GM19467 (cell line): ENCODE measurements around the gene PSMD8.
"Not testable (repeated sequence)": the region's sequence is repeated elsewhere in the genome, so short reads cannot be mapped to it uniquely, and the experiment has no call there.

Experiments
- ATAC-seq: cut with Tn5 transposase; IDR thresholded peaks from one replicate; pipeline ENCODE4 v1.9.1; 2021; ENCODE audit warnings: mild to moderate bottlenecking, moderate library complexity; ENCODE audit not compliant: unreplicated experiment

The PSMD8 gene

DNA sequence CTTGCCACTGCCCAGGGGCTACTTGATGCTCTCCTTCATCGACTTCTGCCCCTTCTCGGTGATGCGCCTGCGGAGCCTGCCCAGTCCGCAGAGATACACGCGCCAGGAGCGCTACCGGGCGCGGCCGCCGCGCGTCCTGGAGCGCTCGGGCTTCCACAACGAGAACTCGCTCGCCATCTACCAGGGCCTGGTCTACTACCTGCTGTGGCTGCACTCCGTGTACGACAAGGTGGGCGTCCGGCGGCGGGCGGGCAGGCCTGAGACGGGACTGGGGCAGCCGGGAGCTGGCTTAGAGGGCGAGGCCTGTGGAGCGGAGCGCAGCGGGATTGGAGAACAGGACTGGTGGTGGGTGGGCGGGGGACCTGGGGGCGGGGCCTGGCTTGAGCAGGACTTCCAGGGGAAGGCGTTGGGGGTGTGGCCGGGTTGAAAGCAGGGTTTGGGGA lies 12.7 kb upstream of the PSMD8 start:
- no peak for ATAC-seq

DNA sequence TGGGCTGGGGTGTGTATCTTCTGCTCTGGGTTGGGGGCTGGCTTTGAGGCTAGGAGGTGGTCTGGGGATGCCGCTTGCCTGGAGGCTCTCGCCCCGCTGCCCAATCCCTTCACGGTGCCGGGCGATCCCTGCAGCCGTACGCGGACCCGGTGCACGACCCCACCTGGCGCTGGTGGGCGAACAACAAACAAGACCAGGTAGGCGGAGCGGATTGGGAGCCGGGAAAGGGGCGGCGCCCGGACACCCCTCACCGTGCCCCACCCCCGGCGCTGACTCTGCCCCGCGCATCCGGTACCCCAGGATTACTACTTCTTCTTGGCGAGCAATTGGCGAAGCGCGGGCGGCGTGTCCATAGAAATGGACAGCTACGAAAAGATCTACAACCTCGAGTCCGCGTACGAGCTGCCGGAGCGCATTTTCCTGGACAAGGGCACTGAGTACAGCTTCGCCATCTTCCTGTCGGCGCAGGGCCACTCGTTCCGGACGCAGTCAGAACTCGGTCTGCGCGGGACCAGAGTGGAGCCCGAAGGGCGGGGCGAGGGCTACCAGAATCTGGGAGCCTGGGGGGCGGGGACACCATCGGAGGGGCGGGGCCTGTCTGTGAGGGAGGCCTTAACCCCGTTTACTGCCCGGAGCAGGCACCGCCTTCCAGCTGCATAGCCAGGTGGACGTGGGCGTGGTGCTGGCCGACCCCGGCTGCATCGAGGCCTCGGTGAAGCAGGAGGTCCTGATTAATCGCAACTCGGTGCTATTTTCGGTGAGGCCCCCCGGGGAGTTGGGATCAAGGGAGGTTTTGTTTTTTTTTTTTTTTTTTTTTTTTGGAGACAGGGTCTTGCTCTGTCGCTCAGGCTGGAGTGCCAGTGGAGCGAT lies 12.1 kb upstream of the PSMD8 start:
- ATAC-seq, result no peak

DNA sequence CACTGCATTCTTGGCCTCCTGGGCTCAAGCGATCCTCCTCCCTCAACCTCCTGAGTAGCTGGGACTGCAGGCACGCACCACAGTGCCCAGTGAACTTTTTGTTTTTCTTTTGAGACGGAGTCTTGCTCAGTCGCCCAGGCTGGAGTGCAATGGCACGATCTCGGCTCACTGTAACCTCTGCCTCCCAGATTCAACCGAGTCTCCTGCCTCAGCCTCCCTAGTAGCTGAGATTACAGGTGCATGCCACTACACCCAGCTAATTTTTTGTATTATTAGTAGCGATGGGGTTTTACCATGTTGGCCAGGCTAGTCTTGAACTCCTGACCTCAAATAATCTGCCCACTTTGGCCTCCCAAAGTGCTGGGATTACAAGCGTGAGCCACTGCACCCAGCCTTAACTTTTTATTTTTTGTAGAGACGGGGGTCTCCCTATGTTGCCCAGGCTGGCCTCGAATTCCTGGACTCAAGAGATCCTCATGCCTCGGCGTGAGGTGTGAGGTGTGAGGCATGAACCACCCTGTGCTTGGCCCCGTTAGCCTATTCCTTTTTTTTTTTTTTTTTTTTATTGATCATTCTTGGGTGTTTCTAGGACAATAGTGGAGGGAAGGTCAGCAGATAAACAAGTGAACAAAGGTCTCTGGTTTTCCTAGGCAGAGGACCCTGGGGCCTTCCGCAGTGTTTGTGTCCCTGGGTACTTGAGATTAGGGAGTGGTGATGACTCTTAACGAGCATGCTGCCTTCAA lies 11.3 kb upstream of the PSMD8 start:
- ATAC-seq, result not testable (repeated sequence)

DNA sequence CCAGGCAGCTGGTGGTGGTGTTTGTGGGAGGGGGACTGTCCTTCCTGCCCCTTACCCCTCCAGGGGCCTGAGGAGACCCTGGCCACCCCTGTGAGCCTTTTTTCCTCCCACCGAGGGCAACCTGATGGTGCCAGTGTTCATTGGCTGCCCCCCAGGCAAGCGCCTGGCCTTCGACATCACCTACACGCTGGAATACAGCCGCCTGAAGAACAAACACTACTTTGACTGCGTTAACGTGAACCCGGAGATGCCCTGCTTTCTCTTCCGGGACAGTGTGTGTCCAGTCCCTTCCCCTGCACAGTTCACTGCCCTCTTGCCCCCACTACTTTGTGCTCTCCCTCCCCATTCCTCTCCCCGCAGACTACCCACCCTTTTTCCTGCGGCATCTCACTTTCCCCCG lies 7.3 kb upstream of the PSMD8 start:
- ATAC-seq, result no peak

DNA sequence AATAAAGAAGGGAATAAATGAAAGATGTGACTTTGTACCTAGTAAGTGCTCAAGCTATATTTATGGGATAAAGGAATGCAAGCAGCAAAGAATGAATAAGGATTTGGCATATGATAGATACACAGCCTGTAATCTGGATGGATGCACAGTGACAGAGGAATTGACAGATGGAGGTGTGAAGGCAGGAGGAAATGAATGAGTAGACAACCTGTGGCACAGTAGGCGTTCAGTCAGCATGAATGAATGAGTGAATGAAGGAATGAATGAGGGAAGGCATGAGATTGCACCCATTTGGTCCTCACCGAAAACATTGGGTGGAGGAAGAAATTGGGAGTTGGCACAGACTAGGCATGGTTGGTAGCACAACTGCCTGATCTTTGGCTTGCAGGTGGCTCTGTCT lies 4.8 kb upstream of the PSMD8 start:
- ATAC-seq, result no peak

DNA sequence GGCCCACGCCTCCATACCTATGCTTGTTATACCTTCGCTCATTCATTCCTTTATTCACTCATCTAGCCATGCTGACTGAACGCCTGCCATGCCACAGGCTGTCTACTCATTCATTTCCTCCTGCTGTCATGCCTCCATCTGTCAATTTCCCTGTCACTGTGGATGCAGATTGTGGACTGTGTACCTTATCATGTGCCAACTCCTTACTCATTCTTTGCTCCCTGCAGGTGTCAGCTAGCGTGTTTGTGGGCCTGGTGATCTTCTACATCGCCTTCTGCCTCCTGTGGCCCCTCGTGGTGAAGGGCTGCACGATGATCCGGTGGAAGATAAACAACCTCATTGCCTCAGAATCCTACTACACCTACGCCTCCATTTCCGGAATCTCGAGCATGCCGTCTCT lies 4.1 kb upstream of the PSMD8 start:
- ATAC-seq, result no peak

DNA sequence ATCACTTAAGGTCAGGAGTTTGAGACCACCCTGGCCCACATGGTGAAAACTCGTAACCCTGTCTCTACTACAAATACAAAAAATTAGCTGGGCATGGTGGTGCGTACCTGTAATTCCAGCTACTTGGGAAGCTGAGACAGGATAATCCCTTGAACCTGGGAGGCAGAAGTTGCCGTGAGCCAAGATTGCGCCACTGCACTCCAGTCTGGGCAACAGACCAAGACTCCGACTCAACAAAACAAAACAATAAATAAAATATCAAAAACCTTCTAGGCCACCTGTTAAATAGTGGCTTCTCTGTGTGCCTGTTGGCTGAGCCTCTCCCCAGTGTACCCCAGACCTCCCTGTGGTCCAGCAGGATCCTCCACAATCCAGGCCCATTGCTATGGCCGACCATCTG lies 3.3 kb upstream of the PSMD8 start:
- ATAC-seq, result no peak

DNA sequence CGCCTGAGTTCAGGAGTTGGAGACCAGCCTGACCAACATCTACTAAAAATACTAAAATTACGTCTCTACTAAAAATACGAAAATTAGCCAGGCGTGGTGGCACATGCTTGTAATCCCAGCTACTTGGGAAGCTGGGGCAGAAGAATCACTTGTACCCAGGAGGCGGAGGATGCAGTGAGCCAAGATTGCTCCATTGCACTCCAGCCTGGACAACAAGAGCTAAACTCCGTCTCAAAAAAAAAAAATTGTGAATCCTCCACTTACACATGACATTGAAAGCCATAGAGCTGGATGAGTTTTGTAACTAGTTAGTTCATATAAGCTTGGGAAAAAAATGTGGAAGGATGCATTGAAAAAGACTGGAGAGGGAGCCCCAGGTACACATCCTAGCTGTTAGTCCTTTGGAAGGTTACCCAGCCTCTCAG lies 452 bp upstream of the PSMD8 start:
- no peak for ATAC-seq

DNA sequence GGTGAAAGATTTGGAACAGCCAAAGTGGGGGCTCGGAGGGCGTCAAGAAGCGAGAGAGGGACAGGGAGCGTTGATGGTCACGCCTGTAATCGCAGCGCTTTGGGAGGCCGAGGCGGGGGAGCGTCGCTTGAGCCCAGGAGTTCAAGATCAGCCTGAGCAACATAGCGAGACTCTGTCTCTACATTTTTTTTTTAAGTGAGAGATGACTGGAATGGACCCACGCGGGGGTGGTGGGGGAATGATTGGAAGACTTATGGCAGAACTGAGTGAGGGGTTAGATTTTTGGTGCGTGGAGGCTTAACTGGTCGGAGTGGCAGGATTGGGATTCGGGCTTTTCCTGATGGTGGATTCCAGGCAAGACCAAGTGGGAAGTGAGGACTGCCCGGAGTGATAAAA lies 725 bp downstream of the PSMD8 start:
- ATAC-seq, result no peak

DNA sequence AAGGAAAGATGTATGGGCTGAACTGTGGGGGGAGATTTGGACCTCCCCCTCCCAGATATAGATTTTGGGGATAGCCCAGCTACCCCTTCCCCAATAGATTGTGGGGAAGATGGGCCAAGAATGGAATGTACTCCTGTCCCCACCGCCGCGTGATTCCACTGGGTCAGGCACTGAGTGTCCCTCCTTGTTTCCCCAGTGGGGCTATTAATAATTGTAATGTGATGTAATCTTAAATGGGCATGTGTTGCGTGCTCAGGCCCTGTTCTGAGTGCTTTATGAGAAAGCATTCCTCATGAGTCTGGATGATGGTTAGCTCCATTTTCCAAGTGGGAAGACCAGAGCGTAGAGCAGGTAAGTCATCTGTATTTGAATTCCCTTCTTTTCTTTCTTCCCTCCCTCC lies 1.4 kb downstream of the PSMD8 start:
- ATAC-seq, result no peak

DNA sequence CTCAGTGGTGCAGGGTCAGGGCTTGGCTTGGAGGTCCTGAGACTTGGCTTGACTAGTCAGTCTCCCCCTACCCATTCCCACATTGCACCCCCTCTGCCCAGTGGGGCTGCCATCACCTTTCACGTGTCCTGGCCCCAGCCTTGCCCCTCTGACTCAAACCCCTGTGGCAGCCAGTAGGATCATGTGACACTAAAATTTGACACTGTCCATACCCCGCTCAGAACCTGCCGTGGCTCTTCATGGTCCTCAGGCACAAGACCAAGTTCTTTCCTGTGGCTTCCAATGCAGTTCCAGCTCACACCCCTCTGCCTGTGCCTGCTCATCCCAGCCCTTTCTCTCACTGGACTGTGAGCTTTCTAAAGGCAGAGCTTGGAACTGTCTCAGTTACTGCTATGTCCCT lies 2.2 kb downstream of the PSMD8 start:
- no peak for ATAC-seq

DNA sequence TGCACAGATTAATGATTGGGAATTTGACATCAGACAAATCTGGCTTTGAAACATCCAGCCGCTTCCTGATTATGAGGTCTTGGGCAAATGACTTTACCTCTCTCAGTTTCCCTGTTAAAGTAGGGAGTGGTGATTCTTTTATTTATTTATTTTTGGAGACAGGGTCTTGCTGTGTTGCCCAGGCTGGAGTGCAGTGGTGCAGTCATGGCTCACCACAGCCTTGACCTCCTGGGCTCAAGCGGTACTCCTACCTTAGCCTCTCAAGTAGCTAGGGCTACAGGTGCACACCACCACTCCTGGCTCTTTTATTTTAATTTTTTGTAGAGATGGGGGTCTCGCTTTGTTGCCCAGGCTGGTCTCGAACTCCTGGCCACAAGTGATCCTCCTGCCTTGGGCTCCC lies 2.7 kb downstream of the PSMD8 start:
- no peak for ATAC-seq

DNA sequence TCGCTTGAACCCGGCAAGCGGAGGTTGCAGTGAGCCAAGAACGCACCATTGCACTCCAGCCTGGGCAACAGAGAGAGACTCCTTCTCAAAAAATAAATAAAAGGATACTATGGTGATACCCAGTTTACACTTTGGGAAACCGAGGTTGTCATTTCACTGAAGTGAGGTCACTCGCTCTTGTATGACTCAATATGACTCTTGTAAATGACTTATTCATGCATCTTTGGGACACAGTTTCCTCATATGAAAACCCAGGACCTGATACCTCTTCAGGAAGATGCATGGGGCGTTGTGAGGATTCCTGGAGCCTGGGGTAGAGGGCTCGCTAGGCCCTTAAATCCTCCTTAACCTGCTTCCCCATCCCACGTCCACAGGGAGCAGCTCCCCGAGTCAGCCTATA lies 4.5 kb downstream of the PSMD8 start:
- ATAC-seq, result no peak

DNA sequence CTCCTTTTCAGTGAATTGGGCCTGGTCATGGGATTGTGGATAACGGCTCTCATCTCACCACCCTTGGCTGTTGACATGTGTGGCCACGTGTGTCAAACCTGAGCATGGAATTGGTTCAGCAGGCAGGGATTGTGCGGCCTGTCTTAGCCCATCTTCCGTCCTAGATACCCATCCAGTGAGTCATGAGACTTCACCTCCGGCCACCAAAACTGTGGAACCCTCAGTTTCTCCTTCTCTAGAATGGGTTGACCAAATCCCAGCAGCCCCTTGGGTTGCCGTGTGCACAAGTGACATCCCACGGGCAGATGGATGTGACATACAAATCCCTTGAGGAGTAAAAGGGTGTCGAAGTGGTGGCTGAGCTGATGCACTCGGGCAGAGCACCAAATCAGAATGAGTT lies 6.8 kb downstream of the PSMD8 start:
- no peak for ATAC-seq

DNA sequence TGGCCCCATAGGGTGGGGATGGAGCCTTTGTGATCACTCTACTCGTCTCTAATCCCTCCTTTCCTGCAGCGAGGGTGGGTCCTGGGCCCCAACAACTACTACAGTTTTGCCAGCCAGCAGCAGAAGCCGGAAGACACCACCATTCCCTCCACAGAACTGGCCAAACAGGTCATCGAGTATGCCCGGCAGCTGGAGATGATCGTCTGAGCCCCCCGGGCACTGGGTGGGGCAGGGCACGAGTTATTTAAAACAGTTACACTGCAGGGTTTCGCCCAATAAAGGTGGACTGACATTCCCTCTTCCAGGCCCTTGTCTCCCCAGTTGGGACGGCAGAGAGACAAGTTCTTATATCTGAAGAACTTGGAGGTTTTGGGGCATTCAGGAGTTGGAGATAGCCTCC lies 8.8 kb downstream of the PSMD8 start:
- ATAC-seq, result no peak

DNA sequence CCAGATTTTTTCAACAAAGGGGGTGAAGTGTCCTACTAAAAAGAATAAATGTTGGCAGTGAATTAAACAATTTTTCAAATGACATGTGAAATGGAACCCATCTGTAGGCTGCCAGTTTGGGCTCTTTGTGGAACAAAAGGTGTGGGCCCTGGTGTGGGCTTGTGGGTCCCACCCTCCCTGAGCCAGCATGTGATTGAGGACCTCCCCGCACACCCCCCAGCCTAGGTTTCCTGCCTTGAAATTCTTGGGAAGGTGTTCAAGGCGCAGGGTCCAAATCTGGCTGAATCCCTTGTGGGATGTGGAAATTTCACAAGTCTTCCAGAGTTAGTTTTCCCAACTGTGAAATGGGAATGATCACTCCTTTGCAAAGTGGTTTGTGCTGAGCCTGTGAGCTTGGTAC lies 9.4 kb downstream of the PSMD8 start:
- no peak for ATAC-seq

DNA sequence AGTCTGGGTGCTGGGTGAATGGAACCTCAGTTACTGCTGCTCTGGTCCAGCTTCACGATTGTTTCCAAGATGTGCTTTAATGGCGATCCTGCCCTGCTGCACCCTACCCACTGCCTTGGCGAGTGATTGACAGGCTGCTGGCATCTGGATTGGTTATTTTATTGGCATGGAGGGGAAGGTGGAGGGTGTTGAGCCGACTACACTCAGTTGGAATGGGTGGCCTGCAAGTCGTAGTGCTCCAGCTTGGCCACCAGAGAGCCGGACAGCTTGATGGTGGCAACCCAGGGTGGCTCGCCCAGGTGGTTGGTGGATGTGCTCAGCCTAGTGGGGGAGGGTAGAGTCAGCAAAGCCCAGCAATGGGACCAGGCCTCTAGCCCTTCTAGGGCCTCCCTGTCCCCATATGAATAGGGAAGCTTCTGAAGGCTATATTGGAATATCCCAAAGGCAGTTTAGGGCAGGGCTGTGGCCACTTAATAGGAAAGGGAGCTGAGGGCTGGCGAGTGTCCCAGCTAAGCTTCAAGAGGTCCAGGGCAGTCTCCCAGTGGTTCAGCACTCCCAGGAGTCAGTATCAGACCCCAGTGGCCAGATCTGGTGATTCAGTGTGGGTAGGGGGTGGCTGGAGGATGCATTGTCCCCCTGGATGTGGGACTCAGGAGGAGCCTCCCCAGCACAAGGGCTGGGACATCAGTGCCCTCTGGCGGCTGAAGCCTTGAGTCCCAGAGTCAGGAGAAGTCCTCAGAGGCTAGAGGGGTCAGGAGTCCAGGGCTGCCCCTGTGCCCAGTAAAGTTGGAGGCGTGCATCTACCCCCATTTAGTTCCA lies 10.0 kb downstream of the PSMD8 start:
- no peak for ATAC-seq

DNA sequence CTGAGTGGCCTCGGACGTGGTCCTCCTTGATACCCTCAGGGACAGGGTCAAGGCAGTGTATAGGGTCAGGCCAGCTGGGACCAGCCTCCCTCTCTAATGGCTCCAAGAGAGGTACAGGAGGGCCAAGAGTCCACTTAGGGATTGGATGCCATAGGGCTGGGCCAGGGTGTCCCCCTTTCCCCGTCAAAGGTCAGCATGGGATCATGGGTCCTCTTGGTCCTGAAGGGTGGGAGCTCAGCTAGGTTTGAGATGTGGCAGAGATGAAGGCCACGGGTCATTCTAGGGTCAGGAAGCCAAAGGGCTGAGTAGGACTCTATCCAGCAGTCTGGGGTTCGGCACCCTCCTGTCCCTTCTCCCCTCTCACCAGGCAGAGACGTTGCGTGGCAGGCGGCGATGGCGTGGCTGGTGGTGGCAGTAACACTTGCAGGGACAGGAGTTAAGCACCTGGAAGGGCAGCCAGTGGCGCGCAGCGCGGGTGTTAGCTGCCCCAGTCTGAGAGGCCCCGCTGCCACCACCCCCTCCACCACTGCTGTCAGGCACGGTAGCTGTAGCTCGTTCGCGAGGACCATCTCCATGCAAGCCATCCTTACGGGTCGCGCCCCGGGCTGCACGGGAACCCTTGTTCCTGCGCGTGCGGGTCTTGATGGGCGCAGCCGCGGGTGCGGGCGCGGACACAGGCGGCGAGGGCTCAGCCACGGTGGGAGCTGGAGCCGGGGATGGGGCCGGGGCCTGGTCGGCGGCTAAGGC lies 10.9 kb downstream of the PSMD8 start:
- no peak for ATAC-seq

DNA sequence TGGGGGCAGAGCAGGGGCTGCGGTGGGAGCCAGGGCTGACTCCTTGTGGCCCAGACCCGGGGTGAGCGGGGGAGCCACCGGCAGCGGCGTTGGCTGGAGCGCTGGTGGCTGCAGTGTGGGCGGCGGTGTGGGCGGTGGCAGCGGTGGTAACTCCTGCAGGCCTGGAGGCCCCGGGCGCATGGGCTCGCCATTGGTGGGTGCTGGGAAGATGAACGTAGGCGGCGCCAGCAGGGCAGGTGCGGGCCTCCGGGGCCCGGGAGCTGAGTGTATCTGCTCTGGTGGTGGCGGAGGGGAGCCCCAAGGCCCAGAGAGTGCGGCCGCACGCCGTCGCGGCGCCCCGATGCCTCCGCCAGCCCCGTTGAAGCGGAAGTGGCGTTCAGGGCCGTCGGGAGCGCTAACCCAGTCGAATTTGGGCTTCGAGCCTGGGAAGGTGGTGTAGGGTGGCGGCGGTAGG lies 11.5 kb downstream of the PSMD8 start:
- no peak for ATAC-seq

DNA sequence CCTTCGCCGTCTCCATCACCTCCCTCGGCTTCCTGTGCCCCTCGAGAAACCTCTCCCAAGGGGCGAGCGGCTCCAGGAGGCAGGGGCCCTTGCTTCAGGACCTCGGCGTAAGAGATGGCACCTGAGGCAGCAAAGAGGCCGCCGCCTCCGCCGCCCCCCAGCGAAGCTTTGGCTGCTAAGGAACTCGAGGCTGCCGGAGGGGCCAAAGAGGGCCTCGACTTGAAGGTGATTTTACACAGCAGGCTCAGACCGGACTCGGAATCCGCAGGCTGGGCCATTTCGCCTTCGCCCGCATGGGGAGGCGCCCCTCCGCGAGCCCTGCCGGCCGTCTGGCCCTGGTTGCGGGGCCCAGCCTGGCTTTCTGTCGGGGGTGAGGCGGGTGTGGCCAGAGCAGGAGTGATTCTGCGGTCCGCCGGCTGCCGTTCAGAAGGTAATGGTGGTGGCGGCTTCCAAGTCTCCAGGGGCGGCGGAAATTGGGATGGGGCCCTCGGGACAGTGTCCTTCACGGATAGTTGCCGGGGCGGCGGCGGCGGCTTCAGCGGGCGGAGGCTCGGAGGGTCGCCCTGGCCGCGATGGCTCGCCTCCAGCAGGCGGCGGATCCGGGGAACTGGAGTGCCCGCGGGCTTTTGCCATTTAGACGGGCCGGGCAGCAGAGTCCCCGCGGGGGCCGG lies 12.1 kb downstream of the PSMD8 start:
- ATAC-seq, result no peak
